C4-2B (cell line): Measurements from ENCODE around the gene ACAD10.
"Not testable (repeated sequence)": the region's sequence is repeated elsewhere in the genome, so short reads cannot be mapped to it uniquely, and the experiment has no call there.

Experiments
- ZFX ChIP-seq: fragments of 450-650 bp; IDR thresholded peaks from 2 replicates; pipeline ENCODE4 v1.6.1; 2017
- TF ChIP-seq, protein P1 (sequence below): fragments of 450-650 bp; conservative IDR thresholded peaks from 2 replicates; pipeline ENCODE4 v1.5.1; 2017; ENCODE audit warnings: mild to moderate bottlenecking

DNA sequence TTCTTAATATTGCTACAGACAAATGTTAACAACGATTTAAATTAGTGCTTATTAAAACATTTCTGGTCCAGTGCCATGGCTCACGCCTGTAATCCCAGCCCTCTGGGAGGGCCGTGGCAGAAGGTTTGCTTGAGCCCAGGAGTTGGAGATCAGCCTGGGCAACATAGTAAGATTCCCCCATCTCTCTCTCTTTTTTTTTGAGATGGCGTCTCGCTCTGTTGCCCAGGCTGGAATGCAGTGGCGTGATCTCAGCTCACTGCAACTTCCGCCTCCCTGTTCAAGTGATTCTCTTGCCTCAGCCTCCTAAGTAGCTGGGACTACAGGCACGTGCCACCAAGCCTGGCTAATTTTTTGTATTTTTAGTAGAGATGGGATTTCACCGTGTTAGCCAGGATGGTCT, 33.3 kb upstream of the ACAD10 start:
- TF ChIP-seq, protein P1, sequence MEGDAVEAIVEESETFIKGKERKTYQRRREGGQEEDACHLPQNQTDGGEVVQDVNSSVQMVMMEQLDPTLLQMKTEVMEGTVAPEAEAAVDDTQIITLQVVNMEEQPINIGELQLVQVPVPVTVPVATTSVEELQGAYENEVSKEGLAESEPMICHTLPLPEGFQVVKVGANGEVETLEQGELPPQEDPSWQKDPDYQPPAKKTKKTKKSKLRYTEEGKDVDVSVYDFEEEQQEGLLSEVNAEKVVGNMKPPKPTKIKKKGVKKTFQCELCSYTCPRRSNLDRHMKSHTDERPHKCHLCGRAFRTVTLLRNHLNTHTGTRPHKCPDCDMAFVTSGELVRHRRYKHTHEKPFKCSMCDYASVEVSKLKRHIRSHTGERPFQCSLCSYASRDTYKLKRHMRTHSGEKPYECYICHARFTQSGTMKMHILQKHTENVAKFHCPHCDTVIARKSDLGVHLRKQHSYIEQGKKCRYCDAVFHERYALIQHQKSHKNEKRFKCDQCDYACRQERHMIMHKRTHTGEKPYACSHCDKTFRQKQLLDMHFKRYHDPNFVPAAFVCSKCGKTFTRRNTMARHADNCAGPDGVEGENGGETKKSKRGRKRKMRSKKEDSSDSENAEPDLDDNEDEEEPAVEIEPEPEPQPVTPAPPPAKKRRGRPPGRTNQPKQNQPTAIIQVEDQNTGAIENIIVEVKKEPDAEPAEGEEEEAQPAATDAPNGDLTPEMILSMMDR = not testable (repeated sequence)
- not testable (repeated sequence) for TF ChIP-seq ZFX
